ENCODE results near the gene KRTAP12-3. TPM values are rescaled to one million over a fixed set of nuclear protein-coding genes. Genes with fewer than 3 reads are reported as not detected.

The KRTAP12-3 gene
- total RNA-seq, 2 donors from 2014 or later: not detected

GRCh38 chr21:44615466-44615865 is 42.3 kb upstream of the KRTAP12-3 start:
- no peak for TF ChIP-seq CTCF (conservative IDR thresholded peaks at IDR 0.05)
- Histone ChIP-seq H3K4me1 (ENCODE audit: control insufficient read depth, insufficient read depth, low read length) (no peaks in the 10 kb centered on the region), H3K27me3 (ENCODE audit: control insufficient read depth, insufficient read depth, low read length, poor library complexity, severe bottlenecking) (no peaks in the 10 kb centered on the region), H3K9ac (ENCODE audit: extremely low read depth, low read length, poor library complexity, severe bottlenecking) (no peak overlapping the region), H3K36me3 (ENCODE audit: control insufficient read depth, insufficient read depth, low read length) (no peaks in the 10 kb centered on the region), H3K27ac (ENCODE audit: low read depth, low read length) (no peak overlapping the region), H3K4me3 (ENCODE audit: low read length) (no peak overlapping the region), H3K9me3 (ENCODE audit: control insufficient read depth, low read length) (peaks cover 28% of the 10 kb centered on the region)
- Mint-ChIP-seq H3K4me1 (peaks cover 4% of the 10 kb centered on the region), H3K4me3 (no peak overlapping the region), H3K36me3 (ENCODE audit: low read depth) (peaks cover 2% of the 10 kb centered on the region), H3K27ac (no peak overlapping the region), H3K27me3 (ENCODE audit: insufficient read depth) (peaks cover 2% of the 10 kb centered on the region), H3K9me3 (peaks cover 36% of the 10 kb centered on the region)
- DNase-seq: no peak
- 92 to 100% methylated on average over 2 to 7 of the region's 8 CpGs for WGBS, 2 experiments (ENCODE audit: insufficient coverage in 1 of 2, insufficient read length in 1 of 2)

GRCh38 chr21:44615911-44616590 is 41.7 kb upstream of the KRTAP12-3 start:
- no peaks in the 10 kb centered on the region for H3K27me3 ChIP-seq (ENCODE audit: control insufficient read depth, insufficient read depth, low read length, poor library complexity, severe bottlenecking)
- no peak overlapping the region for H3K27ac ChIP-seq (ENCODE audit: low read depth, low read length)
- Mint-ChIP-seq H3K36me3 (ENCODE audit: low read depth) (no peaks in the 10 kb centered on the region), H3K9me3 (peaks cover 36% of the 10 kb centered on the region), H3K27me3 (ENCODE audit: insufficient read depth) (peaks cover 2% of the 10 kb centered on the region), H3K27ac (no peak overlapping the region), H3K4me3 (no peak overlapping the region), H3K4me1 (peaks cover 4% of the 10 kb centered on the region)
- WGBS, 2 experiments (ENCODE audit: insufficient coverage in 1 of 2, insufficient read length in 1 of 2): 86 to 95% methylated on average over 9 to 17 of the region's 17 CpGs
- H3K36me3 ChIP-seq (ENCODE audit: control insufficient read depth, insufficient read depth, low read length): no peaks in the 10 kb centered on the region
- peaks cover 28% of the 10 kb centered on the region for H3K9me3 ChIP-seq (ENCODE audit: control insufficient read depth, low read length)
- no peak for DNase-seq
- no peak overlapping the region for H3K9ac ChIP-seq (ENCODE audit: extremely low read depth, low read length, poor library complexity, severe bottlenecking)
- no peak overlapping the region for H3K4me3 ChIP-seq (ENCODE audit: low read length)
- no peaks in the 10 kb centered on the region for H3K4me1 ChIP-seq (ENCODE audit: control insufficient read depth, insufficient read depth, low read length)
- no peak for TF ChIP-seq CTCF (conservative IDR thresholded peaks at IDR 0.05)

DNA sequence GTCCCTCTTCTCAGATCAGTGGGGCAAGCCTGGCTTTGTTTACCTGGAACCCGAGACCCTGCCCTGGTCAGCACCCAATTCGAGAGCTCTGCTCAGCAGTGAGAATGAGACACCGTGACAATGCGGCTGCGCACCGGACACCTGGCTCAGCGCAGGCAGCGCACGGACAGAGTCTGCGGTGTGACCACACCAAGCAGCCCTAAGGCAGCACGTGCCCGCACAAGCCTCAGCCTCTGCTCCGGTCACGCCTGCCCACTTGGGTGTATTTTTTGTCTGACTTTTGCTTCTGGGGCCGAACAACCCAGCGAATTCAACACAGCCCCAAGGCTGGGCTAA is 41.2 kb upstream of the KRTAP12-3 start:
- H3K9ac ChIP-seq (ENCODE audit: extremely low read depth, low read length, poor library complexity, severe bottlenecking): no peak overlapping the region
- DNase-seq: no peak
- Mint-ChIP-seq H3K27me3 (ENCODE audit: insufficient read depth) (peaks cover 2% of the 10 kb centered on the region), H3K4me3 (no peak overlapping the region), H3K27ac (no peak overlapping the region), H3K36me3 (ENCODE audit: low read depth) (no peaks in the 10 kb centered on the region), H3K4me1 (peaks cover 4% of the 10 kb centered on the region), H3K9me3 (peaks cover 31% of the 10 kb centered on the region)
- TF ChIP-seq CTCF (conservative IDR thresholded peaks at IDR 0.05): no peak
- no peaks in the 10 kb centered on the region for H3K27me3 ChIP-seq (ENCODE audit: control insufficient read depth, insufficient read depth, low read length, poor library complexity, severe bottlenecking)
- no peak overlapping the region for H3K4me3 ChIP-seq (ENCODE audit: low read length)
- 86 to 90% methylated on average over 16 of the region's 16 CpGs for WGBS, 2 experiments (ENCODE audit: insufficient coverage in 1 of 2, insufficient read length in 1 of 2)
- peaks cover 25% of the 10 kb centered on the region for H3K9me3 ChIP-seq (ENCODE audit: control insufficient read depth, low read length)
- H3K4me1 ChIP-seq (ENCODE audit: control insufficient read depth, insufficient read depth, low read length): no peaks in the 10 kb centered on the region
- no peak overlapping the region for H3K27ac ChIP-seq (ENCODE audit: low read depth, low read length)
- H3K36me3 ChIP-seq (ENCODE audit: control insufficient read depth, insufficient read depth, low read length): no peaks in the 10 kb centered on the region

All from endodermal cell (in vitro differentiated cells).